Erythroblast (primary cell): ENCODE results near the gene BRDT.

Source experiments
- GATA1 ChIP-seq: IDR thresholded peaks from 2 replicates; pipeline ENCODE4 v1.6.1; 2011; ENCODE audit warnings: low read depth, mild to moderate bottlenecking, control low read depth, low read length, moderate library complexity
- POLR2A ChIP-seq: IDR thresholded peaks from 2 replicates; pipeline ENCODE4 v1.6.1; 2011; ENCODE audit warnings: mild to moderate bottlenecking, low read length

DNA sequence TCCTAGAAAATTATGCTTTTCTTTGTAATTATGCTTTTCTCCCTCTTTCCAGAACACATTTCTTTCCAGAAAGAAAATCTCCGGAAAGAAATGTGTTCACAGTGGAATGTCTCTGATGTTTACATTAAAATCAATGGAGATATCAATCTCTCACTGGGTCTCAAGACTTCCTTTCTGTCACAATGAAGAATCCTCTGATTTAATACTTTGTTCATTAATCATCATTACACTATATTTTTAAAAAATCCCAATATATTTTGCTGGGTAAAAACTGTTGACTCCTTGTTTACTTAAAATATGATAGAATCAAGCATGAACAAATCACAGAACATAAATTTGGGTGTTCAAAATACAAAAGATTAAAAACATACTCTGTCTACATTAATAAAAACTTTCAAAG is 36.9 kb upstream of the BRDT start:
- no peak for TF ChIP-seq POLR2A
- no peak for TF ChIP-seq GATA1
